SH-SY5Y (cell line): ENCODE data around the gene SLC16A8.

Source experiments
- GATA2 ChIP-seq: IDR thresholded peaks from 2 replicates; pipeline ENCODE4 v1.6.1; 2011; ENCODE audit warnings: mild to moderate bottlenecking, low read depth, low read length
- GATA3 ChIP-seq: IDR thresholded peaks from 2 replicates; pipeline ENCODE4 v1.6.1; 2011; ENCODE audit warnings: low read depth, mild to moderate bottlenecking, low read length, moderate library complexity

GRCh38 chr22:38080474-38080849 lies 3.5 kb downstream of the SLC16A8 start:
- no peak for TF ChIP-seq GATA2
- TF ChIP-seq GATA3: no peak
